ENCODE results near the gene TMEM132C. TPM values are rescaled to one million over a fixed set of nuclear protein-coding genes. Genes with fewer than 3 reads are reported as not detected.

The TMEM132C gene
- total RNA-seq, 1 experiment from 2014 or later = not detected

DNA sequence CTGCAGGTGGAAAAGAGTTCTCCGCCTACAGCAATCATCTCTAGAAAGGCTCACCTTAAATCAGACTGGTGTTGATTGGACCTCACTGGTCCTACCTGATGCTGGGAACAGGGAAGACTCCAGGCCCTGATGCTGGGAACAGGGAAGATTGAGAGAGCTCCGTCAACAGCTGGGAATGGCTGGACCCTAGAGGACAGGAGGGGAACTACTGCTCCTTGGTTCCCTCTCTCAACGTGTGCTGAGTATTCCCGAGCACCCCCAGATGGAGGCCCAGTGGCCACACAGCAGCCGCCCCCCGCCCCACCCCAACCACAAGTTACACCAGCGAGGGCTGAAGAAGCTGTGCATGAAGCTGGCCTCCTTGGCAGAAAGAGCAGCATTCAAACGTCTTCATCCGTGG lies 316.5 kb downstream of the TMEM132C start:
- no TSS peak for BruUV-seq (replicated peaks)
- TF ChIP-seq, protein P1, sequence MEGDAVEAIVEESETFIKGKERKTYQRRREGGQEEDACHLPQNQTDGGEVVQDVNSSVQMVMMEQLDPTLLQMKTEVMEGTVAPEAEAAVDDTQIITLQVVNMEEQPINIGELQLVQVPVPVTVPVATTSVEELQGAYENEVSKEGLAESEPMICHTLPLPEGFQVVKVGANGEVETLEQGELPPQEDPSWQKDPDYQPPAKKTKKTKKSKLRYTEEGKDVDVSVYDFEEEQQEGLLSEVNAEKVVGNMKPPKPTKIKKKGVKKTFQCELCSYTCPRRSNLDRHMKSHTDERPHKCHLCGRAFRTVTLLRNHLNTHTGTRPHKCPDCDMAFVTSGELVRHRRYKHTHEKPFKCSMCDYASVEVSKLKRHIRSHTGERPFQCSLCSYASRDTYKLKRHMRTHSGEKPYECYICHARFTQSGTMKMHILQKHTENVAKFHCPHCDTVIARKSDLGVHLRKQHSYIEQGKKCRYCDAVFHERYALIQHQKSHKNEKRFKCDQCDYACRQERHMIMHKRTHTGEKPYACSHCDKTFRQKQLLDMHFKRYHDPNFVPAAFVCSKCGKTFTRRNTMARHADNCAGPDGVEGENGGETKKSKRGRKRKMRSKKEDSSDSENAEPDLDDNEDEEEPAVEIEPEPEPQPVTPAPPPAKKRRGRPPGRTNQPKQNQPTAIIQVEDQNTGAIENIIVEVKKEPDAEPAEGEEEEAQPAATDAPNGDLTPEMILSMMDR (IDR thresholded peaks at IDR 0.05; ENCODE audit: unreplicated experiment) = no peak
- H3K27me3 Mint-ChIP-seq (ENCODE audit: insufficient read depth, unreplicated experiment) = no peaks in the 10 kb centered on the region
- H3K36me3 Mint-ChIP-seq (ENCODE audit: insufficient read depth, unreplicated experiment) = no peaks in the 10 kb centered on the region
- CTCF ChIA-PET = interaction anchor here (0.9 kb wide), 1 partner anchor 19 kb away, joined by 6 read pairs; no protein-coding TSS in a partner anchor
- no peak overlapping the region for H3K27ac Mint-ChIP-seq (ENCODE audit: low read depth, unreplicated experiment)
- POLR2A ChIA-PET = no interaction called here
- peaks cover 27% of the 10 kb centered on the region for H3K9me3 Mint-ChIP-seq (ENCODE audit: unreplicated experiment)
- no peak overlapping the region for H3K4me3 Mint-ChIP-seq (ENCODE audit: unreplicated experiment)
- DNase-seq (ENCODE audit: unreplicated experiment) = no peak
- intact Hi-C loops (cut with micrococcal nuclease) = no loop called here
- no peaks in the 10 kb centered on the region for H3K4me1 Mint-ChIP-seq (ENCODE audit: insufficient read depth, unreplicated experiment)

DNA sequence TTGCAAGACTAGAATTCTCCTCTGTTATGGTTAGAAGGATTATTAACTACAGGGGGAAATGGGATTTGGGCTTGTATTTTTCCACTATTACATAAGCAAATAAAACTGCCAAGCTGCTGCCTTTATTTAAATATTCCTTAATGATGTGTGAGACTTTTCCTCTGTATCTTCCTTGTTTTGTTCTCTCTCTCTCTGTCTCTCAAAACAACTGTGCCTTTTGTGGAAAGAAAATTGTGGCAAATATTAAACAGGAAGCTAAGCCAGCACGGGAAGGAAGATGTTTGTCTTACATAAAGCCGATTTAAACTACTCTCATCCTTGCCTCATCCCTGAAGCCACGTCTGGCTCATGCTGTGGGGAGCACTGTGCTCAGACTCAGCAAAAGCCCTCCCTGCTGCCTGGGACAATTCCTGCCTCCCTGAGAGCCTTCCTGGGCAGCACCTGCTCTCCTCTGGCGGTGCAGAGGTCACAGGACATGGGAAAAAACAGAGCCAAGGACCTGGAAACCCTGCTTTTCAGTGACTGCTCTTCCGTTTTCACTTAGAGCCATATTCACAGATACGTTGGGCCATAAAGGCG lies 319.6 kb downstream of the TMEM132C start:
- Mint-ChIP-seq H3K27me3 (ENCODE audit: insufficient read depth, unreplicated experiment) (no peaks in the 10 kb centered on the region), H3K27ac (ENCODE audit: low read depth, unreplicated experiment) (no peak overlapping the region), H3K36me3 (ENCODE audit: insufficient read depth, unreplicated experiment) (no peaks in the 10 kb centered on the region), H3K4me3 (ENCODE audit: unreplicated experiment) (no peak overlapping the region), H3K4me1 (ENCODE audit: insufficient read depth, unreplicated experiment) (no peaks in the 10 kb centered on the region), H3K9me3 (ENCODE audit: unreplicated experiment) (peaks cover 27% of the 10 kb centered on the region)
- intact Hi-C loops (cut with micrococcal nuclease) = no loop called here
- DNase-seq (ENCODE audit: unreplicated experiment) = no peak
- POLR2A ChIA-PET = no interaction called here
- no TSS peak for BruUV-seq (replicated peaks)
- TF ChIP-seq, protein P1 (IDR thresholded peaks at IDR 0.05; ENCODE audit: unreplicated experiment) = no peak
- CTCF ChIA-PET = no interaction called here

DNA sequence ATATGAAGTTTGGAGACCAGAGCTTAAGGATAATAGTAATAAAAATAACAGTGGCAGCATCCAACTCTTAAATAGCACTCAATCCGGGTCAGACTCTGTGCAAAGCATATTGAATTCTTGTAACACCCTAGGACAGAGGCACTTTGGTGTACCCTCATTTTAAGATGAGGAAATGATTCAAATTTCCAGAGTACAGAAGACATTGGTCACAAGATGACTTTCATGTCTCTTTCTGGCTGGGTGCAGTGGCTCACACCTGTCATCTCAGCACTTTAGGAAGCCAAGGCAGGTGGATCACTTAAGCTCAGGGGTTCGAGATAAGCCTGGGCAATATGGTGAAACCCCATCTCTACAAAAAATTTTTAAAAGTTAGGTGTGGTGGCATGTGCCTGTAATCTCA lies 320.9 kb downstream of the TMEM132C start:
- BruUV-seq (replicated peaks) = no TSS peak
- peaks cover 31% of the 10 kb centered on the region for H3K9me3 Mint-ChIP-seq (ENCODE audit: unreplicated experiment)
- POLR2A ChIA-PET = no interaction called here

DNA sequence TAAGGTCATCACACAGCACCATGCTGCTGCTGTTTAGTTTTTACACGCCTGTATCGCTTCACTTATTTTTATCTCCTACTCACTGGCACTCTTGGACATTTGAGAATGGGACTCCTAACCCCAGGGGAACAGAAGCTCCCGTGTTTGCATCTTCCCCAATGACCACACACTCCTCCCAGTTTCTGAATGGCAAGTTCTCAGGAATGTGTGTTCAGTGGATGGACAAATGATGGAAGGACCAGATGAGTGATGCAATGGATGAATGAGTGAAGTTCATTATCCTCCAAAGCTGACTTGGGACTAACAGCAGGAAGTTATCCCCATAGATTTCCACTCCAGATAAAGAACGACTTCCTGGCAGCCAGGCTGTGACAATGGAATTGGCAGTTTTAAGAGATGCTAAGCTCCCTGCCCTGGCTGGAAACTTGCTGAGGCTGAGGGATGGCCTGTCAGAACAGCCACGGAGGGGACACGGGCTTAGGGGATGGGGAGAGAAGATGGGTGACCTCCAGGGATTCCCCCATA lies 325.3 kb downstream of the TMEM132C start:
- no peak for DNase-seq (ENCODE audit: unreplicated experiment)
- CTCF ChIA-PET = interaction anchor here (0.6 kb wide), 1 partner anchor 189 kb away, joined by 4 read pairs; no protein-coding TSS in a partner anchor
- intact Hi-C loops (cut with micrococcal nuclease) = no loop called here
- Mint-ChIP-seq H3K4me1 (ENCODE audit: insufficient read depth, unreplicated experiment) (no peaks in the 10 kb centered on the region), H3K4me3 (ENCODE audit: unreplicated experiment) (no peak overlapping the region), H3K9me3 (ENCODE audit: unreplicated experiment) (peaks cover 43% of the 10 kb centered on the region), H3K27me3 (ENCODE audit: insufficient read depth, unreplicated experiment) (no peaks in the 10 kb centered on the region), H3K36me3 (ENCODE audit: insufficient read depth, unreplicated experiment) (no peaks in the 10 kb centered on the region), H3K27ac (ENCODE audit: low read depth, unreplicated experiment) (no peak overlapping the region)
- POLR2A ChIA-PET = no interaction called here
- TF ChIP-seq, protein P1 (IDR thresholded peaks at IDR 0.05; ENCODE audit: unreplicated experiment) = no peak
- no TSS peak for BruUV-seq (replicated peaks)

More for the DNA sequence above, 320.9 kb downstream of the TMEM132C start:
- H3K27me3 Mint-ChIP-seq (ENCODE audit: insufficient read depth, unreplicated experiment) = no peaks in the 10 kb centered on the region
- TF ChIP-seq, protein P1 (IDR thresholded peaks at IDR 0.05; ENCODE audit: unreplicated experiment) = no peak
- DNase-seq (ENCODE audit: unreplicated experiment) = no peak
- CTCF ChIA-PET = no interaction called here
- no peaks in the 10 kb centered on the region for H3K4me1 Mint-ChIP-seq (ENCODE audit: insufficient read depth, unreplicated experiment)
- H3K4me3 Mint-ChIP-seq (ENCODE audit: unreplicated experiment) = no peak overlapping the region
- H3K36me3 Mint-ChIP-seq (ENCODE audit: insufficient read depth, unreplicated experiment) = no peaks in the 10 kb centered on the region
- intact Hi-C loops (cut with micrococcal nuclease) = no loop called here
- H3K27ac Mint-ChIP-seq (ENCODE audit: low read depth, unreplicated experiment) = no peak overlapping the region
